Transverse colon (tissue), 4 donors: Measurements from ENCODE around the gene ABHD8. TPM values are rescaled to one million over a fixed set of nuclear protein-coding genes. Genes with fewer than 3 reads are reported as not detected.

Experiments
- DNase-seq: peaks from one replicate; pipeline ENCODE4 v3.0.0-alpha.2; 2019
- H3K27ac ChIP-seq, 4 donors: fragments of 200-600 bp; sonication (generic); 2 replicates each; pipeline ENCODE4 v1.5.1; 2016 to 2018; ENCODE audit warnings: inconsistent platforms in 4 of 4
- H3K27me3 ChIP-seq: fragments of 200-600 bp; sonication (generic); 2 replicates; pipeline ENCODE4 v1.5.1; 2017; ENCODE audit warnings: inconsistent platforms
- H3K36me3 ChIP-seq, 4 donors: fragments of 200-600 bp; sonication (generic); 2 replicates each; pipeline ENCODE4 v1.5.1; 2017 to 2019; ENCODE audit warnings: inconsistent platforms in 4 of 4
- H3K4me1 ChIP-seq, 4 donors: fragments of 200-600 bp; sonication (generic); 2 replicates each; pipeline ENCODE4 v1.5.1; 2017 to 2020; ENCODE audit warnings: inconsistent platforms in 4 of 4
- H3K4me3 ChIP-seq, 4 donors: fragments of 200-600 bp; sonication (generic); 1 replicate in 1 of 4; 2 replicates in 3 of 4; pipeline versions ENCODE4 v1.5.1 to v1.6.1; 2017 to 2019; ENCODE audit warnings: inconsistent platforms in 4 of 4
- H3K9me3 ChIP-seq, 2 donors: fragments of 200-600 bp; sonication (generic); 2 replicates each; pipeline ENCODE4 v1.5.1; 2017 to 2019; ENCODE audit warnings: inconsistent platforms in 2 of 2
- CTCF ChIP-seq, 5 experiments: fragments of 200-600 bp in 3 of 5; fragments of 450-650 bp in 2 of 5; sonication (generic) in 3 of 5; IDR thresholded peaks; 1 replicate in 2 of 5; 2 replicates in 3 of 5; pipeline ENCODE4 v1.5.1; 2016 to 2017; ENCODE audit warnings: antibody characterized with exemption in 5 of 5, inconsistent platforms in 3 of 5, mild to moderate bottlenecking in 2 of 5, moderate library complexity in 1 of 5
- EP300 ChIP-seq: sonication (generic); formaldehyde crosslinking; IDR thresholded peaks from one replicate; pipeline ENCODE4 v1.6.1; 2017; ENCODE audit warnings: antibody characterized with exemption, low read depth
- POLR2A ChIP-seq: fragments of 450-650 bp; IDR thresholded peaks from one replicate; pipeline ENCODE4 v1.6.1; 2016; ENCODE audit warnings: antibody characterized with exemption, mild to moderate bottlenecking, moderate library complexity
- POLR2AphosphoS5 ChIP-seq, 3 donors: sonication (generic); formaldehyde crosslinking; IDR thresholded peaks; one replicate each; pipeline ENCODE4 v1.6.1; 2016; ENCODE audit warnings: antibody characterized with exemption in 3 of 3
- WGBS, 2 donors: methylation state at CpG; one replicate each; pipeline ENCODE4 v1.1.5; 2018; ENCODE audit warnings: low coverage in 1 of 2; 5-methylcytosine and 5-hydroxymethylcytosine counted together
- in situ Hi-C, 4 donors: fragments of 200-750 bp; cut with MboI; loops; one replicate each; pipeline versions ENCODE4 v1.15.0 to v1.15.1; 2017; ENCODE audit warnings: low sequenced_read_pairs in 3 of 4, low pct_ligation_motif_present in 1 of 4, low pct_unique_long_range_greater_than_20kb in 1 of 4
- intact Hi-C: fragments of 100-400 bp; cut with DNase I; formaldehyde crosslinking; loops from one replicate; pipeline ENCODE4 v1.15.1; 2023; ENCODE audit warnings: low total_unique reads
- total RNA-seq, 4 donors: library from RNA; depleted of rRNA; stranded (reverse); fragments of >200 nt; gene quantifications; one replicate each; pipeline ENCODE4 v1.1.0, GENCODE V29; 2016

Gene ABHD8
- total RNA-seq, 4 donors from 2014 or later, result 6.0 to 14.1 (median 9.1) TPM

GRCh38 chr19:17348700-17349099 lies 45.5 kb upstream of the ABHD8 start:
- H3K36me3 ChIP-seq, result no peaks in the 10 kb centered on the region
- in situ Hi-C loops (loop anchor here in 2 of 4 donors (5.0 to 10.0 kb wide), 2 partner anchors 39 to 116 kb away; partner anchors contain the start of gene NXNL1 (in 1 of the 2)), intact Hi-C loops (loop anchor here (5.0 kb wide), 1 partner anchor 119 kb away; no protein-coding TSS in a partner anchor)
- WGBS, 2 donors, result 3% methylated on average over 12 of the region's 12 CpGs; no CpG with 5 or more reads in 1 of the 2 donors
- no peak for TF ChIP-seq POLR2A
- no peak for TF ChIP-seq POLR2AphosphoS5 (IDR thresholded peaks at IDR 0.05)
- TF ChIP-seq EP300, result no peak
- no peak for TF ChIP-seq CTCF (IDR thresholded peaks at IDR 0.05)
- peaks cover 0 to 24% (median 3%) of the 10 kb centered on the region in 4 donors for H3K4me1 ChIP-seq
- no peaks in the 10 kb centered on the region for H3K9me3 ChIP-seq
- DNase-seq, result no peak
- no peak overlapping the region for H3K4me3 ChIP-seq
- H3K27me3 ChIP-seq, result peaks cover 34% of the 10 kb centered on the region
- peak overlapping the region in 2 of 4 donors; percentile 19 to 40 for H3K27ac ChIP-seq

GRCh38 chr19:17347877-17348276 lies 44.7 kb upstream of the ABHD8 start:
- Histone ChIP-seq H3K4me3 (no peak overlapping the region), H3K27ac (peak overlapping the region in 3 of 4 donors; percentile 35 to 40 (median 39)), H3K27me3 (peaks cover 33% of the 10 kb centered on the region), H3K9me3 (no peaks in the 10 kb centered on the region), H3K4me1 (peaks cover 0 to 24% (median 3%) of the 10 kb centered on the region in 4 donors), H3K36me3 (no peaks in the 10 kb centered on the region)
- no peak for TF ChIP-seq POLR2AphosphoS5 (IDR thresholded peaks at IDR 0.05)
- no peak for TF ChIP-seq EP300
- TF ChIP-seq POLR2A, result no peak
- no peak for TF ChIP-seq CTCF (IDR thresholded peaks at IDR 0.05)
- no peak for DNase-seq
- 71 to 100% methylated on average over 1 to 2 of the region's 2 CpGs for WGBS, 2 donors
- intact Hi-C loops (loop anchor here (2.0 to 5.0 kb wide), 2 partner anchors 39 to 119 kb away; no protein-coding TSS in a partner anchor), in situ Hi-C loops (loop anchor here in 2 of 4 donors (5.0 to 10.0 kb wide), 2 partner anchors 39 to 117 kb away; partner anchors contain the start of gene NXNL1 (in 1 of the 2))

- Histone ChIP-seq H3K4me3 (no peak overlapping the region), H3K27me3 (peaks cover 29% of the 10 kb centered on the region), H3K4me1 (peaks cover 0 to 24% (median 3%) of the 10 kb centered on the region in 4 donors), H3K9me3 (no peaks in the 10 kb centered on the region), H3K36me3 (no peaks in the 10 kb centered on the region), H3K27ac (peak overlapping the region in 3 of 4 donors; percentile 35 to 40 (median 39))
- TF ChIP-seq CTCF (IDR thresholded peaks at IDR 0.05) (no peak), POLR2A (no peak), EP300 (peak; percentile 20), POLR2AphosphoS5 (IDR thresholded peaks at IDR 0.05) (peak in 1 of 3 donors; percentile 10)
- intact Hi-C loops, result loop anchor here (2.0 to 5.0 kb wide), 2 partner anchors 39 to 120 kb away; no protein-coding TSS in a partner anchor
- DNase-seq, result no peak
- in situ Hi-C loops, result loop anchor here in 2 of 4 donors (5.0 to 10.0 kb wide), 2 partner anchors 40 to 117 kb away; partner anchors contain the start of gene NXNL1 (in 1 of the 2)
- WGBS, 2 donors, result 21% methylated on average over 6 of the region's 6 CpGs; no CpG with 5 or more reads in 1 of the 2 donors
Observed at GRCh38 chr19:17347361-17347760, 44.1 kb upstream of the ABHD8 start.

- peak; percentile 82 for DNase-seq
- in situ Hi-C loops, result loop anchor here in 2 of 4 donors (5.0 to 10.0 kb wide), 2 partner anchors 41 to 119 kb away; partner anchors contain the start of gene NXNL1 (in 1 of the 2)
- 7 to 16% methylated on average over 7 to 24 of the region's 24 CpGs for WGBS, 2 donors
- intact Hi-C loops, result loop anchor here (2.0 to 5.0 kb wide), 2 partner anchors 41 to 121 kb away; no protein-coding TSS in a partner anchor
- Histone ChIP-seq H3K27ac (peak overlapping the region in 2 of 4 donors; percentile 35 to 40), H3K4me1 (peaks cover 0 to 24% (median 3%) of the 10 kb centered on the region in 4 donors), H3K4me3 (no peak overlapping the region), H3K36me3 (no peaks in the 10 kb centered on the region), H3K27me3 (peaks cover 25% of the 10 kb centered on the region), H3K9me3 (no peaks in the 10 kb centered on the region)
- no peak for TF ChIP-seq POLR2AphosphoS5 (IDR thresholded peaks at IDR 0.05)
- TF ChIP-seq CTCF (IDR thresholded peaks at IDR 0.05), result peak; percentile 92 to 95 (median 94)
- no peak for TF ChIP-seq POLR2A
Observed at GRCh38 chr19:17346109-17346671, 43.0 kb upstream of the ABHD8 start.
